B cell (primary cell): Measurements from ENCODE around the gene EMC10.

Source experiments
- CTCF ChIP-seq: fragments of 200-600 bp; IDR thresholded peaks from one replicate; pipeline ENCODE4 v1.8.0; 2022; ENCODE audit warnings: antibody characterized with exemption, mild to moderate bottlenecking
- EZH2 ChIP-seq: IDR thresholded peaks from 2 replicates; pipeline ENCODE4 v1.6.1; 2012; ENCODE audit warnings: borderline replicate concordance, low read depth, mild to moderate bottlenecking, moderate library complexity, low read length; ENCODE audit not compliant: insufficient read depth, poor library complexity, severe bottlenecking

- TF ChIP-seq CTCF = no peak
- TF ChIP-seq EZH2 = no peak
Measured at GRCh38 chr19:50482271-50482855, 6.1 kb downstream of the EMC10 start.
